Measurements from ENCODE around the gene GSE1. TPM values are rescaled to one million over a fixed set of nuclear protein-coding genes. Genes with fewer than 3 reads are reported as not detected.

GSE1 gene
- total and polyA plus RNA-seq, 9 of the 15 experiments (the other 6 are each of a cell fraction or from before 2014, with no cell fraction given) = 12.2 to 244 (median 57.9) TPM

GRCh38 chr16:85608887-85609286, 4.2 kb upstream of the GSE1 start:
- H4K20me1 ChIP-seq (replicated peaks; ENCODE audit: control insufficient read depth, insufficient read depth, low read length) = peaks cover 65% of the 10 kb centered on the region
- H3K4me2 ChIP-seq (ENCODE audit: insufficient read depth, low read length) = 0 out of 2 replicates have a peak overlapping the region, but pooled peaks have one; percentile 9
- ATAC-seq (no peak), FAIRE-seq (peak; percentile 55), DNase-seq (ENCODE audit: extremely low read depth in 1 of 4, low spot score in 3 of 4) (no peak)
- in situ Hi-C loops (cut with MboI) (loop anchor here (5.0 kb wide), 1 partner anchor 167 kb away; no protein-coding TSS in a partner anchor), intact Hi-C loops (cut with micrococcal nuclease) (no loop called here)
- BruUV-seq (replicated peaks) = no TSS peak
- peak overlapping the region in 1 of 2 experiments; percentile 84; a peak in 2 of 4 replicates for H3K9ac ChIP-seq (ENCODE audit: insufficient read depth in 1 of 2, low read depth in 2 of 2, low read length in 2 of 2)
- TF ChIP-seq ARID4B (CRISPR knock-in tag; IDR thresholded peaks at IDR 0.05) = peak; percentile 52; the same call in 1 of the 2 replicates
- TF ChIP-seq SP2 (IDR thresholded peaks at IDR 0.05; ENCODE audit: extremely low read depth, low read depth, low read length, poor library complexity, severe bottlenecking) = no peak
- TF ChIP-seq POLR2H (tag; IDR thresholded peaks at IDR 0.05; ENCODE audit: low read depth) = no peak
- TF ChIP-seq EGR1 (conservative IDR thresholded peaks at IDR 0.05) = peak; percentile 23; the same call in 1 of the 2 replicates
- no peak for TF ChIP-seq CHCHD3 (CRISPR knock-in tag; IDR thresholded peaks at IDR 0.05)
- TF ChIP-seq RAD21 (CRISPR knock-in tag; conservative IDR thresholded peaks at IDR 0.05 in 1 of 2, IDR thresholded peaks at IDR 0.05 in 1 of 2) = 0 out of 4 replicates have a peak, but pooled peaks of 1 of the 2 experiments have one; percentile 9
- peak; percentile 38; the same call in 1 of the 2 replicates for TF ChIP-seq MAX (CRISPR knock-in tag; IDR thresholded peaks at IDR 0.05)
- peak; percentile 80 for TF ChIP-seq RBM22 (IDR thresholded peaks at IDR 0.05; ENCODE audit: low read depth, low read length, poor library complexity, severe bottlenecking)
- TF ChIP-seq RBFOX2 (IDR thresholded peaks at IDR 0.05; ENCODE audit: low read depth, low read length) = 0 out of 2 replicates have a peak, but pooled peaks have one; percentile 16
- H3K9me3 ChIP-seq (replicated peaks; ENCODE audit: control insufficient read depth, insufficient read depth, low read depth, low read length) = peaks cover 2% of the 10 kb centered on the region; the same call in 1 of the 2 replicates
- H3K4me1 ChIP-seq (replicated peaks in 1 of 2; ENCODE audit: control insufficient read depth in 2 of 2, insufficient read depth in 2 of 2, low read length in 2 of 2) = peaks cover 67 to 82% of the 10 kb centered on the region in 2 experiments
- H3K27me3 ChIP-seq (ENCODE audit: control insufficient read depth in 2 of 2, insufficient read depth in 2 of 2, low read length in 2 of 2) = no peaks in the 10 kb centered on the region
- H3K4me3 ChIP-seq = no peak overlapping the region
- 89% methylated on average over 10 of the region's 10 CpGs for WGBS (ENCODE audit: insufficient coverage, low coverage, missing lambda C conversion rate)
- peaks cover 11% of the 10 kb centered on the region for H3K9me1 ChIP-seq (ENCODE audit: control insufficient read depth, insufficient read depth, low read length)
- H3K36me3 ChIP-seq (ENCODE audit: control insufficient read depth, insufficient read depth, low read length) = peaks cover 47% of the 10 kb centered on the region
- ChIA-PET POLR2A (interaction anchor here (0.6 to 1.4 kb wide), 5 partner anchors 16 to 171 kb away, joined by 3 to 8 read pairs (median 5); no protein-coding TSS in a partner anchor), CTCF (ENCODE audit: low intra/inter-chr PET ratio) (interaction anchor here (0.6 to 1.2 kb wide), 3 partner anchors 42 to 334 kb away, joined by 3 to 4 read pairs (median 3); no protein-coding TSS in a partner anchor)
- H3K79me2 ChIP-seq (ENCODE audit: control insufficient read depth, insufficient read depth, low read length) = peaks cover 91% of the 10 kb centered on the region
- peak overlapping the region; percentile 74; the same call in 2 of the 3 replicates for H3K27ac ChIP-seq (ENCODE audit: extremely low read depth, low read depth, low read length)
- no peak overlapping the region for H2AFZ ChIP-seq (ENCODE audit: low read depth, low read length)
